GM21515 (cell line): Measurements from ENCODE around the gene KIAA0825.

Experiments
- ATAC-seq: cut with Tn5 transposase; IDR thresholded peaks from one replicate; pipeline ENCODE4 v1.9.1; 2021; ENCODE audit not compliant: unreplicated experiment

KIAA0825 gene

GRCh38 chr5:94314460-94315131 is 303.8 kb downstream of the KIAA0825 start:
- no peak for ATAC-seq

- ATAC-seq = no peak
These were observed 304.7 kb downstream of the KIAA0825 start for GRCh38 chr5:94313696-94314095.

GRCh38 chr5:94313188-94313587 is 305.2 kb downstream of the KIAA0825 start:
- no peak for ATAC-seq

GRCh38 chr5:94312298-94312697 is 306.1 kb downstream of the KIAA0825 start:
- ATAC-seq = no peak

GRCh38 chr5:94310833-94311232 is 307.6 kb downstream of the KIAA0825 start:
- ATAC-seq = no peak

GRCh38 chr5:94309141-94309540 is 309.3 kb downstream of the KIAA0825 start:
- no peak for ATAC-seq

GRCh38 chr5:94308442-94308841 is 310.0 kb downstream of the KIAA0825 start:
- no peak for ATAC-seq

GRCh38 chr5:94304146-94304545 is 314.3 kb downstream of the KIAA0825 start:
- ATAC-seq = no peak

- no peak for ATAC-seq
These were observed 329.5 kb downstream of the KIAA0825 start for GRCh38 chr5:94288937-94289336.

- no peak for ATAC-seq
These were observed 332.4 kb downstream of the KIAA0825 start for GRCh38 chr5:94285984-94286383.

- ATAC-seq = no peak
These were observed 335.3 kb downstream of the KIAA0825 start for GRCh38 chr5:94283093-94283492.

GRCh38 chr5:94281236-94281801 is 337.1 kb downstream of the KIAA0825 start:
- no peak for ATAC-seq

GRCh38 chr5:94276751-94277150 is 341.7 kb downstream of the KIAA0825 start:
- no peak for ATAC-seq

- ATAC-seq = no peak
These were observed 342.4 kb downstream of the KIAA0825 start for GRCh38 chr5:94276048-94276447.

- ATAC-seq = no peak
These were observed 343.7 kb downstream of the KIAA0825 start for GRCh38 chr5:94274707-94275106.

- ATAC-seq = no peak
These were observed 350.2 kb downstream of the KIAA0825 start for GRCh38 chr5:94268226-94268625.

GRCh38 chr5:94267350-94267899 is 351.0 kb downstream of the KIAA0825 start:
- ATAC-seq = no peak

- no peak for ATAC-seq
These were observed 352.2 kb downstream of the KIAA0825 start for GRCh38 chr5:94266170-94266569.

GRCh38 chr5:94263068-94263467 is 355.3 kb downstream of the KIAA0825 start:
- no peak for ATAC-seq

- ATAC-seq = no peak
These were observed 358.3 kb downstream of the KIAA0825 start for GRCh38 chr5:94260096-94260495.

GRCh38 chr5:94254214-94254613 is 364.2 kb downstream of the KIAA0825 start:
- no peak for ATAC-seq

GRCh38 chr5:94250985-94251384 is 367.4 kb downstream of the KIAA0825 start:
- no peak for ATAC-seq

GRCh38 chr5:94249430-94249829 is 369.0 kb downstream of the KIAA0825 start:
- no peak for ATAC-seq
